GM12878 (cell line): ENCODE results near the gene CSTB. TPM values are rescaled to one million over a fixed set of nuclear protein-coding genes. Genes with fewer than 3 reads are reported as not detected.

ENCODE experiments used
- ATAC-seq: fragments of 200-7000 bp; cut with Tn5 transposase; 3 replicates; pipeline ENCODE4 v1.9.1; 2020; ENCODE audit warnings: mild to moderate bottlenecking, moderate library complexity
- BruUV-seq: library from RNA; stranded (reverse); fragments of 400-500 nt; replicated peaks from 2 replicates; lab custom pipeline; 2021; lab: Mats Ljungman, UMichigan
- CTCF ChIA-PET: fragments of 300-600 bp; sonication (Branson Sonifier 250); formaldehyde crosslinking; extraction: SDS; loops from one replicate; lab custom pipeline; 2021; ENCODE audit warnings: inconsistent platforms; lab: Yijun Ruan, JAX
- POLR2A ChIA-PET: fragments of 350-600 bp; formaldehyde crosslinking; extraction: SDS; loops from one replicate; lab custom pipeline; 2021; ENCODE audit warnings: inconsistent platforms; lab: Charles Lee
- RAD21 ChIA-PET: fragments of 300-600 bp; sonication (Branson Sonifier 250); formaldehyde crosslinking; loops from one replicate; lab custom pipeline; 2023; ENCODE audit warnings: antibody characterized with exemption; ENCODE audit not compliant: unreplicated experiment; lab: Charles Lee
- SMC1A ChIA-PET: fragments of 300-600 bp; sonication (Branson Sonifier 250); formaldehyde crosslinking; loops from one replicate; lab custom pipeline; 2023; ENCODE audit not compliant: unreplicated experiment, uncharacterized antibody; lab: Charles Lee
- DNase-seq: peaks from one replicate; pipeline ENCODE4 v3.0.0-alpha.2; 2011; ENCODE audit warnings: low read depth, low spot score
- FAIRE-seq: peaks from 3 replicates; lab custom pipeline; 2011; peaks lifted over from hg19 to GRCh38; lab: Jason Lieb, UNC
- H2AFZ ChIP-seq: 2 replicates; pipeline ENCODE4 v1.6.0; 2011; ENCODE audit warnings: low read depth, low read length, control low read depth; ENCODE audit not compliant: control insufficient read depth
- H3K27ac ChIP-seq: 2 replicates; pipeline ENCODE4 v1.5.1; 2011; ENCODE audit warnings: control low read depth; ENCODE audit not compliant: control insufficient read depth, insufficient read depth
- H3K27me3 ChIP-seq, 2 experiments: replicated peaks in 1 of 2; 2 replicates each; pipeline versions ENCODE4 v1.6.0 to v1.6.1; 2011; ENCODE audit warnings: low read length in 1 of 2; ENCODE audit not compliant: control insufficient read depth in 2 of 2, insufficient read depth in 2 of 2
- H3K36me3 ChIP-seq, 2 experiments: 2 replicates each; pipeline ENCODE4 v1.5.1; 2011; ENCODE audit warnings: low read length in 1 of 2; ENCODE audit not compliant: control insufficient read depth in 2 of 2, insufficient read depth in 2 of 2
- H3K4me1 ChIP-seq: 2 replicates; pipeline ENCODE4 v1.6.1; 2011; ENCODE audit warnings: mild to moderate bottlenecking, low read length, moderate library complexity, mixed read lengths; ENCODE audit not compliant: control insufficient read depth, insufficient read depth
- H3K4me2 ChIP-seq: 2 replicates; pipeline ENCODE4 v1.6.0; 2011; ENCODE audit warnings: control low read depth; ENCODE audit not compliant: control insufficient read depth, insufficient read depth
- H3K4me3 ChIP-seq: fragments of 200-600 bp; sonication (generic); 2 replicates; pipeline ENCODE4 v1.5.1; 2016
- H3K79me2 ChIP-seq: 2 replicates; pipeline ENCODE4 v1.6.0; 2011; ENCODE audit warnings: low read length; ENCODE audit not compliant: control insufficient read depth, insufficient read depth
- H3K9ac ChIP-seq: 2 replicates; pipeline ENCODE4 v1.8.0; 2011; ENCODE audit warnings: low read length, control low read depth, mixed read lengths; ENCODE audit not compliant: control insufficient read depth, insufficient read depth
- H3K9me3 ChIP-seq: replicated peaks from 3 replicates; pipeline ENCODE4 v1.5.1; 2011; ENCODE audit warnings: mild to moderate bottlenecking, low read length; ENCODE audit not compliant: control insufficient read depth, insufficient read depth
- H4K20me1 ChIP-seq: 2 replicates; pipeline ENCODE4 v1.6.0; 2011; ENCODE audit not compliant: control insufficient read depth, insufficient read depth
- HDAC6 ChIP-seq: fragments of 200-600 bp; sonication (generic); IDR thresholded peaks from one replicate; pipeline ENCODE4 v1.8.0; 2017; ENCODE audit warnings: antibody characterized with exemption; ENCODE audit not compliant: unreplicated experiment
- IKZF2 ChIP-seq, 2 experiments: fragments of 450-650 bp; IDR thresholded peaks; 2 replicates each; pipeline ENCODE4 v1.6.1; 2017; ENCODE audit warnings: mild to moderate bottlenecking in 2 of 2, moderate library complexity in 2 of 2
- JUNB ChIP-seq: IDR thresholded peaks from 2 replicates; pipeline ENCODE4 v1.6.1; 2016; ENCODE audit warnings: antibody characterized with exemption, mild to moderate bottlenecking
- MTA2 ChIP-seq: fragments of 450-650 bp; IDR thresholded peaks from 2 replicates; pipeline ENCODE4 v1.6.1; 2016; ENCODE audit warnings: low read depth, mild to moderate bottlenecking, moderate library complexity
- MYB ChIP-seq: fragments of 150-350 bp; IDR thresholded peaks from 2 replicates; pipeline ENCODE4 v1.6.1; 2014; ENCODE audit warnings: mild to moderate bottlenecking, low read depth, low read length, borderline replicate concordance
- POLR2AphosphoS2 ChIP-seq: IDR thresholded peaks from 2 replicates; pipeline ENCODE4 v1.6.1; 2011; ENCODE audit warnings: low read depth, mild to moderate bottlenecking, low read length, improper control_type of control experiment, moderate library complexity
- RELA ChIP-seq: fragments of 450-650 bp; IDR thresholded peaks from 2 replicates; pipeline ENCODE4 v1.8.0; 2014; ENCODE audit warnings: borderline replicate concordance; ENCODE audit not compliant: partially characterized antibody
- SP1 ChIP-seq: IDR thresholded peaks from one replicate; pipeline ENCODE4 v1.6.1; 2011; ENCODE audit warnings: low read depth, low read length
- TBL1XR1 ChIP-seq: IDR thresholded peaks from 2 replicates; pipeline ENCODE4 v1.6.1; 2012; ENCODE audit warnings: low read depth, low read length, improper control_type of control experiment
- ZNF274 ChIP-seq: IDR thresholded peaks from one replicate; pipeline ENCODE4 v1.8.0; 2011; ENCODE audit not compliant: insufficient read length, insufficient read depth
- WGBS: methylation state at CpG from one replicate; pipeline ENCODE4 v1.1.6; 2016; ENCODE audit warnings: low lambda C conversion rate; ENCODE audit not compliant: insufficient replicate concordance, insufficient coverage; ENCODE audit errors: missing lambda C conversion rate; 5-methylcytosine and 5-hydroxymethylcytosine counted together
- in situ Hi-C: fragments of 300-500 bp; cut with MboI; formaldehyde crosslinking; loops from 9 replicates; pipeline ENCODE4 v1.14.3; 2018; ENCODE audit warnings: mixed read lengths
- intact Hi-C: fragments of 100-400 bp; cut with micrococcal nuclease; formaldehyde crosslinking; loops from one replicate; pipeline ENCODE4 v1.14.2; 2022; ENCODE audit not compliant: unreplicated experiment
- polyA plus RNA-seq, 11 experiments: library from polyadenylated mRNA; depleted of rRNA in 4 of 11; unstranded in 6 of 11; stranded (reverse) in 5 of 11; fragments of >200 nt; fragmentation: Nextera tagmentation in 4 of 11; fragmentation: Illumina TruSeq in 1 of 11; extraction: Ambion mirVana in 4 of 11; extraction: Trizol in 1 of 11; gene quantifications; 1 replicate in 1 of 11; 2 replicates in 10 of 11; pipeline versions ENCODE4 v1.2.1 to v1.2.3, GENCODE V29; 2011 to 2016; ENCODE audit warnings: inconsistent platforms in 2 of 11, missing spikeins in 2 of 11, low read depth in 1 of 11
- total RNA-seq, 4 experiments: library from RNA; depleted of rRNA in 3 of 4; stranded (reverse); fragments of >200 nt in 3 of 4; fragmentation: Illumina TruSeq in 1 of 4; extraction: Trizol in 1 of 4; gene quantifications; 2 replicates each; pipeline versions ENCODE4 v1.2.1 to v1.2.3, GENCODE V29; 2013 to 2021

The CSTB gene
- total and polyA plus RNA-seq, 10 of the 15 experiments (the other 5 are each of a cell fraction or from before 2014, with no cell fraction given) = 12.5 to 82.7 (median 41.9) TPM

- intact Hi-C loops = no loop called here
- Histone ChIP-seq H3K27me3 (no peaks in the 10 kb centered on the region), H3K36me3 (peaks cover 0 to 5% of the 10 kb centered on the region in 2 experiments; a peak in 3 of 4 replicates), H3K79me2 (no peaks in the 10 kb centered on the region), H3K4me1 (no peaks in the 10 kb centered on the region), H4K20me1 (no peaks in the 10 kb centered on the region), H3K4me2 (no peak overlapping the region), H3K4me3 (no peak overlapping the region), H3K9ac (no peak overlapping the region), H3K9me3 (no peaks in the 10 kb centered on the region), H2AFZ (no peak overlapping the region), H3K27ac (no peak overlapping the region)
- ATAC-seq (no peak), DNase-seq (no peak), FAIRE-seq (no peak)
- ChIA-PET POLR2A (no interaction called here), RAD21 (no interaction called here), SMC1A (no interaction called here), CTCF (interaction anchor here (0.7 kb wide), 1 partner anchor 137 kb away, joined by 3 read pairs; no protein-coding TSS in a partner anchor)
- no peak for TF ChIP-seq JUNB
- TF ChIP-seq HDAC6 = no peak
- no peak for TF ChIP-seq ZNF274
- TF ChIP-seq SP1 = no peak
- no peak for TF ChIP-seq MYB
- no peak for TF ChIP-seq TBL1XR1
- TF ChIP-seq MTA2 = no peak
- TF ChIP-seq RELA = no peak
- TF ChIP-seq POLR2AphosphoS2 = no peak
- TF ChIP-seq IKZF2 (IDR thresholded peaks at IDR 0.05) = no peak
- in situ Hi-C loops = no loop called here
- BruUV-seq = no TSS peak
- WGBS = 94% methylated on average over 10 of the region's 10 CpGs
These were observed 12.1 kb downstream of the CSTB start for GRCh38 chr21:43763901-43764523.
